ENCODE data around the gene KIF20A. TPM values are rescaled to one million over a fixed set of nuclear protein-coding genes. Genes with fewer than 3 reads are reported as not detected.

The KIF20A gene
- total RNA-seq, 1 experiment from 2014 or later: 81.9 TPM

DNA sequence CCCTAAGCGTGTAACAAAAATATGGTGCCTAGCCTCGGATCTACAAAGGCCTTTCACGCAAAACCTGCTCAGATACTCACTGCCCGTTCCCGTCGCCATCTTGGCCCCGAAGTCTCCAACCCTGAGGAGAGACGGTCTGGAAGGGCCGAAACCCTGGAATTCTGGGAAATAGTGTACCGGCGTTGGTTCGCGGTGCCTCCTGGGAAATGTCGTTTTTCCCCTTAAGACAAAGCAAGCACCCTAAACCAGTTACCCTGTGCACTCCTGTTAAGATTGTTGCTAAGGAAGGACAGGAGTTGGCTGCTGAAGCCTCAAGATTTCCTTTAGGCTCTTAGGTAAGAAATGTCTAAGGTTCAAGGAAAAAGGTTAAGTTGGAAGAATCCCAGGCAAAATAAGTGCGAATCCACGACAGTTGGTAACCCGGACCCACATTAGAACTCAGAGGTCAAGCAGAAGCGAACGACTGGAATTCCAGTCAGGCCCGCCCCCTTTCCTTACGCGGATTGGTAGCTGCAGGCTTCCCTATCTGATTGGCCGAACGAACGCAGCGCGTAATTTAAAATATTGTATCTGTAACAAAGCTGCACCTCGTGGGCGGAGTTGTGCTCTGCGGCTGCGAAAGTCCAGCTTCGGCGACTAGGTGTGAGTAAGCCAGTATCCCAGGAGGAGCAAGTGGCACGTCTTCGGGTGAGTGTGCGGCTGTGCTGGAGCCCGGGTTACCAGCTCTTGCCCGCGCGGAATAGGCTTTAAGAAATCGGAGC, at the start of gene KIF20A, which contains the start of gene BRD8 (continued):
- TF ChIP-seq, protein P1, sequence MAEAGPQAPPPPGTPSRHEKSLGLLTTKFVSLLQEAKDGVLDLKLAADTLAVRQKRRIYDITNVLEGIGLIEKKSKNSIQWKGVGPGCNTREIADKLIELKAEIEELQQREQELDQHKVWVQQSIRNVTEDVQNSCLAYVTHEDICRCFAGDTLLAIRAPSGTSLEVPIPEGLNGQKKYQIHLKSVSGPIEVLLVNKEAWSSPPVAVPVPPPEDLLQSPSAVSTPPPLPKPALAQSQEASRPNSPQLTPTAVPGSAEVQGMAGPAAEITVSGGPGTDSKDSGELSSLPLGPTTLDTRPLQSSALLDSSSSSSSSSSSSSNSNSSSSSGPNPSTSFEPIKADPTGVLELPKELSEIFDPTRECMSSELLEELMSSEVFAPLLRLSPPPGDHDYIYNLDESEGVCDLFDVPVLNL (CRISPR knock-in tag; IDR thresholded peaks at IDR 0.05; ENCODE audit: borderline replicate concordance, low read depth): peak; percentile 99
- TF ChIP-seq SMAD3 (CRISPR knock-in tag; IDR thresholded peaks at IDR 0.05; ENCODE audit: borderline replicate concordance): no peak
- peak; percentile 56; the same call in 1 of the 2 replicates for TF ChIP-seq ETV6 (CRISPR knock-in tag; IDR thresholded peaks at IDR 0.05)

DNA sequence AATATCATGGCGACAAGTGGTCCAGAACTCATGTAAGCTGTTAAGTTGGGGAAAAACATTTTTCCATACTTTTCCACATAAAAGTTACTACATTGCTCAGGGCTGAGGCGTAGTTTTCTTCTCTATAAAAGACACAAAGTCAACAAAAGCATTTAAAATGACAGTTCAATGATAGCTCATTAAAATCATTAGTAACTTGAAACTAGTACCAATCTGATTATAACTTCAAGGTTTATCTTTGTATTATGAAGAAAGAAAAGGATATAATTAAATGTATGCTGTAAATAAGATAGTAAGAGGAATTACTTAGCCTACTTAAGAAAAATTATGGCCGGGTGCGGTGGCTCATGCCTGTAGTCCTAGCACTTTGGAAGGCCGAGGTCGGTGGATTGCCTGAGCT, 49.6 kb upstream of the KIF20A start:
- CTCF ChIA-PET: interaction anchor here (0.6 to 2.7 kb wide), 4 partner anchors 47 to 93 kb away, joined by 3 to 14 read pairs (median 5); no protein-coding TSS in a partner anchor
- no peak for ATAC-seq
- POLR2A ChIA-PET: no interaction called here
- TF ChIP-seq, protein P2, sequence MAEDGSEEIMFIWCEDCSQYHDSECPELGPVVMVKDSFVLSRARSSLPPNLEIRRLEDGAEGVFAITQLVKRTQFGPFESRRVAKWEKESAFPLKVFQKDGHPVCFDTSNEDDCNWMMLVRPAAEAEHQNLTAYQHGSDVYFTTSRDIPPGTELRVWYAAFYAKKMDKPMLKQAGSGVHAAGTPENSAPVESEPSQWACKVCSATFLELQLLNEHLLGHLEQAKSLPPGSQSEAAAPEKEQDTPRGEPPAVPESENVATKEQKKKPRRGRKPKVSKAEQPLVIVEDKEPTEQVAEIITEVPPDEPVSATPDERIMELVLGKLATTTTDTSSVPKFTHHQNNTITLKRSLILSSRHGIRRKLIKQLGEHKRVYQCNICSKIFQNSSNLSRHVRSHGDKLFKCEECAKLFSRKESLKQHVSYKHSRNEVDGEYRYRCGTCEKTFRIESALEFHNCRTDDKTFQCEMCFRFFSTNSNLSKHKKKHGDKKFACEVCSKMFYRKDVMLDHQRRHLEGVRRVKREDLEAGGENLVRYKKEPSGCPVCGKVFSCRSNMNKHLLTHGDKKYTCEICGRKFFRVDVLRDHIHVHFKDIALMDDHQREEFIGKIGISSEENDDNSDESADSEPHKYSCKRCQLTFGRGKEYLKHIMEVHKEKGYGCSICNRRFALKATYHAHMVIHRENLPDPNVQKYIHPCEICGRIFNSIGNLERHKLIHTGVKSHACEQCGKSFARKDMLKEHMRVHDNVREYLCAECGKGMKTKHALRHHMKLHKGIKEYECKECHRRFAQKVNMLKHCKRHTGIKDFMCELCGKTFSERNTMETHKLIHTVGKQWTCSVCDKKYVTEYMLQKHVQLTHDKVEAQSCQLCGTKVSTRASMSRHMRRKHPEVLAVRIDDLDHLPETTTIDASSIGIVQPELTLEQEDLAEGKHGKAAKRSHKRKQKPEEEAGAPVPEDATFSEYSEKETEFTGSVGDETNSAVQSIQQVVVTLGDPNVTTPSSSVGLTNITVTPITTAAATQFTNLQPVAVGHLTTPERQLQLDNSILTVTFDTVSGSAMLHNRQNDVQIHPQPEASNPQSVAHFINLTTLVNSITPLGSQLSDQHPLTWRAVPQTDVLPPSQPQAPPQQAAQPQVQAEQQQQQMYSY (CRISPR knock-in tag; IDR thresholded peaks at IDR 0.05): no peak
- TF ChIP-seq, protein P3, sequence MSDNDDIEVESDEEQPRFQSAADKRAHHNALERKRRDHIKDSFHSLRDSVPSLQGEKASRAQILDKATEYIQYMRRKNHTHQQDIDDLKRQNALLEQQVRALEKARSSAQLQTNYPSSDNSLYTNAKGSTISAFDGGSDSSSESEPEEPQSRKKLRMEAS (CRISPR knock-in tag; IDR thresholded peaks at IDR 0.05): no peak
- TF ChIP-seq TP53 (CRISPR knock-in tag; IDR thresholded peaks at IDR 0.05) (no peak), CREM (CRISPR knock-in tag; IDR thresholded peaks at IDR 0.05) (no peak), RORB (CRISPR knock-in tag; IDR thresholded peaks at IDR 0.05) (no peak), NR3C1 (CRISPR knock-in tag; conservative IDR thresholded peaks at IDR 0.05; ENCODE audit: low read depth) (no peak), ZNF263 (CRISPR knock-in tag; IDR thresholded peaks at IDR 0.05; ENCODE audit: low read depth) (no peak), ELF4 (CRISPR knock-in tag; IDR thresholded peaks at IDR 0.05; ENCODE audit: low read depth) (no peak), IRF2 (CRISPR knock-in tag; IDR thresholded peaks at IDR 0.05; ENCODE audit: borderline replicate concordance, low read depth) (no peak)
- TF ChIP-seq, protein P4, sequence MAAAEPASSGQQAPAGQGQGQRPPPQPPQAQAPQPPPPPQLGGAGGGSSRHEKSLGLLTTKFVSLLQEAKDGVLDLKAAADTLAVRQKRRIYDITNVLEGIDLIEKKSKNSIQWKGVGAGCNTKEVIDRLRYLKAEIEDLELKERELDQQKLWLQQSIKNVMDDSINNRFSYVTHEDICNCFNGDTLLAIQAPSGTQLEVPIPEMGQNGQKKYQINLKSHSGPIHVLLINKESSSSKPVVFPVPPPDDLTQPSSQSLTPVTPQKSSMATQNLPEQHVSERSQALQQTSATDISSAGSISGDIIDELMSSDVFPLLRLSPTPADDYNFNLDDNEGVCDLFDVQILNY (CRISPR knock-in tag; IDR thresholded peaks at IDR 0.05): no peak
- TF ChIP-seq, protein P5, sequence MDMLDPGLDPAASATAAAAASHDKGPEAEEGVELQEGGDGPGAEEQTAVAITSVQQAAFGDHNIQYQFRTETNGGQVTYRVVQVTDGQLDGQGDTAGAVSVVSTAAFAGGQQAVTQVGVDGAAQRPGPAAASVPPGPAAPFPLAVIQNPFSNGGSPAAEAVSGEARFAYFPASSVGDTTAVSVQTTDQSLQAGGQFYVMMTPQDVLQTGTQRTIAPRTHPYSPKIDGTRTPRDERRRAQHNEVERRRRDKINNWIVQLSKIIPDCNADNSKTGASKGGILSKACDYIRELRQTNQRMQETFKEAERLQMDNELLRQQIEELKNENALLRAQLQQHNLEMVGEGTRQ (CRISPR knock-in tag; IDR thresholded peaks at IDR 0.05): no peak
- TF ChIP-seq, protein P6, sequence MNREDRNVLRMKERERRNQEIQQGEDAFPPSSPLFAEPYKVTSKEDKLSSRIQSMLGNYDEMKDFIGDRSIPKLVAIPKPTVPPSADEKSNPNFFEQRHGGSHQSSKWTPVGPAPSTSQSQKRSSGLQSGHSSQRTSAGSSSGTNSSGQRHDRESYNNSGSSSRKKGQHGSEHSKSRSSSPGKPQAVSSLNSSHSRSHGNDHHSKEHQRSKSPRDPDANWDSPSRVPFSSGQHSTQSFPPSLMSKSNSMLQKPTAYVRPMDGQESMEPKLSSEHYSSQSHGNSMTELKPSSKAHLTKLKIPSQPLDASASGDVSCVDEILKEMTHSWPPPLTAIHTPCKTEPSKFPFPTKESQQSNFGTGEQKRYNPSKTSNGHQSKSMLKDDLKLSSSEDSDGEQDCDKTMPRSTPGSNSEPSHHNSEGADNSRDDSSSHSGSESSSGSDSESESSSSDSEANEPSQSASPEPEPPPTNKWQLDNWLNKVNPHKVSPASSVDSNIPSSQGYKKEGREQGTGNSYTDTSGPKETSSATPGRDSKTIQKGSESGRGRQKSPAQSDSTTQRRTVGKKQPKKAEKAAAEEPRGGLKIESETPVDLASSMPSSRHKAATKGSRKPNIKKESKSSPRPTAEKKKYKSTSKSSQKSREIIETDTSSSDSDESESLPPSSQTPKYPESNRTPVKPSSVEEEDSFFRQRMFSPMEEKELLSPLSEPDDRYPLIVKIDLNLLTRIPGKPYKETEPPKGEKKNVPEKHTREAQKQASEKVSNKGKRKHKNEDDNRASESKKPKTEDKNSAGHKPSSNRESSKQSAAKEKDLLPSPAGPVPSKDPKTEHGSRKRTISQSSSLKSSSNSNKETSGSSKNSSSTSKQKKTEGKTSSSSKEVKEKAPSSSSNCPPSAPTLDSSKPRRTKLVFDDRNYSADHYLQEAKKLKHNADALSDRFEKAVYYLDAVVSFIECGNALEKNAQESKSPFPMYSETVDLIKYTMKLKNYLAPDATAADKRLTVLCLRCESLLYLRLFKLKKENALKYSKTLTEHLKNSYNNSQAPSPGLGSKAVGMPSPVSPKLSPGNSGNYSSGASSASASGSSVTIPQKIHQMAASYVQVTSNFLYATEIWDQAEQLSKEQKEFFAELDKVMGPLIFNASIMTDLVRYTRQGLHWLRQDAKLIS (CRISPR knock-in tag; IDR thresholded peaks at IDR 0.05; ENCODE audit: borderline replicate concordance): no peak
- TF ChIP-seq, protein P7, sequence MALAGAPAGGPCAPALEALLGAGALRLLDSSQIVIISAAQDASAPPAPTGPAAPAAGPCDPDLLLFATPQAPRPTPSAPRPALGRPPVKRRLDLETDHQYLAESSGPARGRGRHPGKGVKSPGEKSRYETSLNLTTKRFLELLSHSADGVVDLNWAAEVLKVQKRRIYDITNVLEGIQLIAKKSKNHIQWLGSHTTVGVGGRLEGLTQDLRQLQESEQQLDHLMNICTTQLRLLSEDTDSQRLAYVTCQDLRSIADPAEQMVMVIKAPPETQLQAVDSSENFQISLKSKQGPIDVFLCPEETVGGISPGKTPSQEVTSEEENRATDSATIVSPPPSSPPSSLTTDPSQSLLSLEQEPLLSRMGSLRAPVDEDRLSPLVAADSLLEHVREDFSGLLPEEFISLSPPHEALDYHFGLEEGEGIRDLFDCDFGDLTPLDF (CRISPR knock-in tag; IDR thresholded peaks at IDR 0.05): no peak
- TF ChIP-seq, protein P8, sequence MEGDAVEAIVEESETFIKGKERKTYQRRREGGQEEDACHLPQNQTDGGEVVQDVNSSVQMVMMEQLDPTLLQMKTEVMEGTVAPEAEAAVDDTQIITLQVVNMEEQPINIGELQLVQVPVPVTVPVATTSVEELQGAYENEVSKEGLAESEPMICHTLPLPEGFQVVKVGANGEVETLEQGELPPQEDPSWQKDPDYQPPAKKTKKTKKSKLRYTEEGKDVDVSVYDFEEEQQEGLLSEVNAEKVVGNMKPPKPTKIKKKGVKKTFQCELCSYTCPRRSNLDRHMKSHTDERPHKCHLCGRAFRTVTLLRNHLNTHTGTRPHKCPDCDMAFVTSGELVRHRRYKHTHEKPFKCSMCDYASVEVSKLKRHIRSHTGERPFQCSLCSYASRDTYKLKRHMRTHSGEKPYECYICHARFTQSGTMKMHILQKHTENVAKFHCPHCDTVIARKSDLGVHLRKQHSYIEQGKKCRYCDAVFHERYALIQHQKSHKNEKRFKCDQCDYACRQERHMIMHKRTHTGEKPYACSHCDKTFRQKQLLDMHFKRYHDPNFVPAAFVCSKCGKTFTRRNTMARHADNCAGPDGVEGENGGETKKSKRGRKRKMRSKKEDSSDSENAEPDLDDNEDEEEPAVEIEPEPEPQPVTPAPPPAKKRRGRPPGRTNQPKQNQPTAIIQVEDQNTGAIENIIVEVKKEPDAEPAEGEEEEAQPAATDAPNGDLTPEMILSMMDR (IDR thresholded peaks at IDR 0.05): no peak
- TF ChIP-seq, protein P9, sequence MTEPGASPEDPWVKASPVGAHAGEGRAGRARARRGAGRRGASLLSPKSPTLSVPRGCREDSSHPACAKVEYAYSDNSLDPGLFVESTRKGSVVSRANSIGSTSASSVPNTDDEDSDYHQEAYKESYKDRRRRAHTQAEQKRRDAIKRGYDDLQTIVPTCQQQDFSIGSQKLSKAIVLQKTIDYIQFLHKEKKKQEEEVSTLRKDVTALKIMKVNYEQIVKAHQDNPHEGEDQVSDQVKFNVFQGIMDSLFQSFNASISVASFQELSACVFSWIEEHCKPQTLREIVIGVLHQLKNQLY (CRISPR knock-in tag; IDR thresholded peaks at IDR 0.05): no peak

More for the DNA sequence above, 49.6 kb upstream of the KIF20A start:
- H3K4me1 Mint-ChIP-seq: 0 out of 2 replicates have a peak, but pooled peaks cover 2% of the 10 kb centered on the region
- no peak overlapping the region for H3K4me3 Mint-ChIP-seq
- DNase-seq (ENCODE audit: low spot score): no peak
- no peaks in the 10 kb centered on the region for H3K36me3 Mint-ChIP-seq
- H3K9me3 Mint-ChIP-seq: no peaks in the 10 kb centered on the region
- no peak overlapping the region for H3K27ac Mint-ChIP-seq
- H3K27me3 Mint-ChIP-seq (ENCODE audit: low read depth): no peaks in the 10 kb centered on the region
